Tibial nerve (tissue), 4 donors: ENCODE data around the gene GINS1.

Source experiments
- CTCF ChIP-seq, 5 experiments: fragments of 200-600 bp in 3 of 5; fragments of 450-650 bp in 2 of 5; sonication (generic) in 3 of 5; IDR thresholded peaks; one replicate each; pipeline ENCODE4 v1.5.1; 2016 to 2019; ENCODE audit warnings: antibody characterized with exemption in 5 of 5, mild to moderate bottlenecking in 3 of 5, moderate library complexity in 2 of 5
- EP300 ChIP-seq, 2 donors: sonication (generic); formaldehyde crosslinking; IDR thresholded peaks; one replicate each; pipeline ENCODE4 v1.6.1; 2017; ENCODE audit warnings: antibody characterized with exemption in 2 of 2, mild to moderate bottlenecking in 1 of 2
- POLR2A ChIP-seq, 2 donors: fragments of 450-650 bp; IDR thresholded peaks; one replicate each; pipeline ENCODE4 v1.6.1; 2017; ENCODE audit warnings: antibody characterized with exemption in 2 of 2, mild to moderate bottlenecking in 2 of 2, moderate library complexity in 2 of 2

- TF ChIP-seq CTCF (IDR thresholded peaks at IDR 0.05) (no peak), POLR2A (IDR thresholded peaks at IDR 0.05) (no peak), EP300 (IDR thresholded peaks at IDR 0.05) (no peak)
Observed at GRCh38 chr20:25493137-25493536, 85.7 kb downstream of the GINS1 start.
